Suprapubic skin (tissue), 4 donors: ENCODE results near the gene ESPNL. TPM values are rescaled to one million over a fixed set of nuclear protein-coding genes. Genes with fewer than 3 reads are reported as not detected.

Experiments used
- DNase-seq, 2 donors: peaks; one replicate each; pipeline ENCODE4 v3.0.0-alpha.2; 2019; ENCODE audit warnings: low spot score in 2 of 2
- H3K27ac ChIP-seq: fragments of 200-600 bp; sonication (generic); one replicate; pipeline ENCODE4 v1.5.1; 2019
- H3K27me3 ChIP-seq: fragments of 200-600 bp; sonication (generic); one replicate; pipeline ENCODE4 v1.5.1; 2019
- H3K36me3 ChIP-seq: fragments of 200-600 bp; sonication (generic); one replicate; pipeline ENCODE4 v1.5.1; 2019
- H3K4me1 ChIP-seq: fragments of 200-600 bp; sonication (generic); one replicate; pipeline ENCODE4 v1.5.1; 2019
- H3K4me3 ChIP-seq: fragments of 200-600 bp; sonication (generic); one replicate; pipeline ENCODE4 v1.5.1; 2019; ENCODE audit warnings: mild to moderate bottlenecking
- H3K9me3 ChIP-seq: fragments of 200-600 bp; sonication (generic); one replicate; pipeline ENCODE4 v1.5.1; 2019
- CTCF ChIP-seq, 2 donors: fragments of 200-600 bp in 1 of 2; fragments of 450-650 bp in 1 of 2; sonication (generic) in 1 of 2; IDR thresholded peaks; one replicate each; pipeline ENCODE4 v1.5.1; 2016 to 2019; ENCODE audit warnings: antibody characterized with exemption in 2 of 2, mild to moderate bottlenecking in 1 of 2, moderate library complexity in 1 of 2
- EP300 ChIP-seq: sonication (generic); formaldehyde crosslinking; IDR thresholded peaks from one replicate; pipeline ENCODE4 v1.6.1; 2017; ENCODE audit warnings: antibody characterized with exemption
- POLR2A ChIP-seq, 2 donors: fragments of 450-650 bp; IDR thresholded peaks; one replicate each; pipeline ENCODE4 v1.6.1; 2017; ENCODE audit warnings: antibody characterized with exemption in 2 of 2, mild to moderate bottlenecking in 2 of 2, moderate library complexity in 2 of 2
- POLR2AphosphoS5 ChIP-seq, 3 donors: sonication (generic); formaldehyde crosslinking; IDR thresholded peaks; one replicate each; pipeline ENCODE4 v1.6.1; 2017; ENCODE audit warnings: antibody characterized with exemption in 3 of 3
- WGBS: methylation state at CpG from one replicate; pipeline ENCODE4 v1.1.5; 2018; 5-methylcytosine and 5-hydroxymethylcytosine counted together
- total RNA-seq, 4 donors: library from RNA; depleted of rRNA; stranded (reverse); fragments of >200 nt; gene quantifications; one replicate each; pipeline ENCODE4 v1.1.0, GENCODE V29; 2016

The ESPNL gene
- total RNA-seq, 4 donors from 2014 or later, result 0.25 to 0.56 TPM; not detected in 2

- Histone ChIP-seq H3K9me3 (no peaks in the 10 kb centered on the region), H3K27ac (no peak overlapping the region), H3K36me3 (peaks cover 37% of the 10 kb centered on the region), H3K4me1 (no peaks in the 10 kb centered on the region), H3K27me3 (no peaks in the 10 kb centered on the region), H3K4me3 (no peak overlapping the region)
- WGBS, result 72% methylated on average over 7 of the region's 7 CpGs
- peak in 1 of 2 donors; percentile 40 for DNase-seq
- TF ChIP-seq EP300 (no peak), POLR2A (IDR thresholded peaks at IDR 0.05) (no peak)
Measured at GRCh38 chr2:238082827-238083226, 17.3 kb upstream of the ESPNL start.

- H3K4me3 ChIP-seq, result no peak overlapping the region
- no peak overlapping the region for H3K27ac ChIP-seq
- TF ChIP-seq POLR2AphosphoS5 (IDR thresholded peaks at IDR 0.05) (no peak), EP300 (no peak), CTCF (IDR thresholded peaks at IDR 0.05) (no peak), POLR2A (IDR thresholded peaks at IDR 0.05) (no peak)
- no peaks in the 10 kb centered on the region for H3K27me3 ChIP-seq
- WGBS, result 78% methylated on average over 5 of the region's 5 CpGs
- peaks cover 37% of the 10 kb centered on the region for H3K36me3 ChIP-seq
- peak in 1 of 2 donors; percentile 48 for DNase-seq
- H3K4me1 ChIP-seq, result no peaks in the 10 kb centered on the region
- no peaks in the 10 kb centered on the region for H3K9me3 ChIP-seq
Measured at GRCh38 chr2:238083919-238084318, 16.2 kb upstream of the ESPNL start.

- Histone ChIP-seq H3K9me3 (no peaks in the 10 kb centered on the region), H3K4me1 (no peaks in the 10 kb centered on the region), H3K4me3 (no peak overlapping the region), H3K36me3 (peaks cover 37% of the 10 kb centered on the region), H3K27me3 (no peaks in the 10 kb centered on the region), H3K27ac (no peak overlapping the region)
- 86% methylated on average over 7 of the region's 7 CpGs for WGBS
- TF ChIP-seq POLR2AphosphoS5 (IDR thresholded peaks at IDR 0.05), result no peak
- TF ChIP-seq CTCF (IDR thresholded peaks at IDR 0.05), result no peak
- no peak for TF ChIP-seq EP300
- no peak for TF ChIP-seq POLR2A (IDR thresholded peaks at IDR 0.05)
- DNase-seq, result no peak
Measured at GRCh38 chr2:238084761-238085160, 15.4 kb upstream of the ESPNL start.

- Histone ChIP-seq H3K27ac (no peak overlapping the region), H3K4me3 (no peak overlapping the region), H3K9me3 (no peaks in the 10 kb centered on the region), H3K27me3 (no peaks in the 10 kb centered on the region), H3K4me1 (no peaks in the 10 kb centered on the region), H3K36me3 (peaks cover 30% of the 10 kb centered on the region)
- no peak for DNase-seq
- no peak for TF ChIP-seq POLR2AphosphoS5 (IDR thresholded peaks at IDR 0.05)
- TF ChIP-seq EP300, result no peak
- no peak for TF ChIP-seq CTCF (IDR thresholded peaks at IDR 0.05)
- TF ChIP-seq POLR2A (IDR thresholded peaks at IDR 0.05), result no peak
- WGBS, result over 99% methylated on average over 3 of the region's 3 CpGs
Measured at GRCh38 chr2:238085899-238086298, 14.2 kb upstream of the ESPNL start.

- no peak overlapping the region for H3K27ac ChIP-seq
- no peaks in the 10 kb centered on the region for H3K4me1 ChIP-seq
- no peak for TF ChIP-seq POLR2AphosphoS5 (IDR thresholded peaks at IDR 0.05)
- no peak for TF ChIP-seq POLR2A (IDR thresholded peaks at IDR 0.05)
- no peak for TF ChIP-seq CTCF (IDR thresholded peaks at IDR 0.05)
- no peak for TF ChIP-seq EP300
- H3K27me3 ChIP-seq, result no peaks in the 10 kb centered on the region
- no peak for DNase-seq
- 88% methylated on average over 2 of the region's 2 CpGs for WGBS
- peaks cover 18% of the 10 kb centered on the region for H3K36me3 ChIP-seq
- no peak overlapping the region for H3K4me3 ChIP-seq
- H3K9me3 ChIP-seq, result no peaks in the 10 kb centered on the region
Measured at GRCh38 chr2:238087211-238087610, 12.9 kb upstream of the ESPNL start.

- no peak overlapping the region for H3K4me3 ChIP-seq
- TF ChIP-seq POLR2A (IDR thresholded peaks at IDR 0.05), result no peak
- H3K36me3 ChIP-seq, result no peaks in the 10 kb centered on the region
- H3K27me3 ChIP-seq, result no peaks in the 10 kb centered on the region
- no peaks in the 10 kb centered on the region for H3K4me1 ChIP-seq
- H3K27ac ChIP-seq, result no peak overlapping the region
- H3K9me3 ChIP-seq, result no peaks in the 10 kb centered on the region
- 97% methylated on average over 4 of the region's 4 CpGs for WGBS
- peak in 1 of 2 donors; percentile 28 for DNase-seq
Measured at GRCh38 chr2:238090887-238091286, 9.3 kb upstream of the ESPNL start.
